A673 (cell line): ENCODE measurements around the gene SETDB2.

Experiments used
- CTCF ChIP-seq: fragments of 300-800, 200-600 bp; sonication (generic); conservative IDR thresholded peaks from 2 replicates; pipeline ENCODE4 v1.5.1; 2017; ENCODE audit warnings: low read depth, mild to moderate bottlenecking, antibody characterized with exemption, low read length, moderate library complexity, mixed read lengths
- EZH2 ChIP-seq: fragments of 200-600 bp; sonication (generic); IDR thresholded peaks from 2 replicates; pipeline ENCODE4 v1.6.1; 2017; ENCODE audit warnings: borderline replicate concordance, low read depth, mild to moderate bottlenecking, mixed read lengths, antibody characterized with exemption, low read length; ENCODE audit not compliant: poor library complexity, severe bottlenecking

GRCh38 chr13:49410006-49410405 lies 34.1 kb upstream of the SETDB2 start:
- TF ChIP-seq CTCF (no peak), EZH2 (no peak)
